Neural cell (in vitro differentiated cells): ENCODE results near the gene SERPINB5. TPM values are rescaled to one million over a fixed set of nuclear protein-coding genes. Genes with fewer than 3 reads are reported as not detected.

Experiments used
- H2AFZ ChIP-seq: fragments of 200-600, 300-800 bp; sonication (generic), shearing (Covaris generic); 2 replicates; pipeline ENCODE4 v1.6.0; 2014; ENCODE audit warnings: low read depth, mild to moderate bottlenecking, antibody characterized with exemption, low read length, moderate library complexity
- H3F3A ChIP-seq: fragments of 200-600 bp; shearing (Covaris generic); 2 replicates; pipeline ENCODE4 v1.6.1; 2016; ENCODE audit warnings: mild to moderate bottlenecking, moderate library complexity, mixed read lengths, antibody characterized with exemption, low read length; ENCODE audit not compliant: insufficient read depth, poor library complexity, severe bottlenecking
- H3K27ac ChIP-seq: fragments of 200-600, 300-800 bp; sonication (generic), shearing (Covaris generic); 2 replicates; pipeline ENCODE4 v1.5.1; 2014; ENCODE audit warnings: mild to moderate bottlenecking, low read length, moderate library complexity
- H3K27me3 ChIP-seq: fragments of 300-800, 200-600 bp; sonication (generic), shearing (Covaris generic); 2 replicates; pipeline ENCODE4 v1.6.0; 2014; ENCODE audit warnings: mild to moderate bottlenecking, low read depth, low read length, moderate library complexity; ENCODE audit not compliant: insufficient read depth
- H3K36me3 ChIP-seq: fragments of 300-800, 200-600 bp; sonication (generic), shearing (Covaris generic); 2 replicates; pipeline ENCODE4 v1.5.1; 2014; ENCODE audit warnings: mild to moderate bottlenecking, antibody characterized with exemption, low read length, moderate library complexity; ENCODE audit not compliant: insufficient read depth
- H3K4me2 ChIP-seq: fragments of 300-800, 200-600 bp; sonication (generic), shearing (Covaris generic); 2 replicates; pipeline ENCODE4 v1.6.0; 2014; ENCODE audit warnings: mild to moderate bottlenecking, low read length
- H3K4me3 ChIP-seq: fragments of 300-800, 200-600 bp; sonication (generic), shearing (Covaris generic); 2 replicates; pipeline ENCODE4 v1.5.1; 2014; ENCODE audit warnings: mild to moderate bottlenecking, low read length, moderate library complexity
- H3K79me2 ChIP-seq: fragments of 200-600 bp; shearing (Covaris generic); replicated peaks from 2 replicates; pipeline ENCODE4 v1.6.0; 2014; ENCODE audit warnings: mild to moderate bottlenecking, low read length, moderate library complexity; ENCODE audit not compliant: insufficient read depth
- H3K9ac ChIP-seq: fragments of 300-800, 200-600 bp; sonication (generic), shearing (Covaris generic); 2 replicates; pipeline ENCODE4 v1.6.1; 2016; ENCODE audit warnings: mild to moderate bottlenecking, low read length, mixed read lengths
- H3K9me2 ChIP-seq: fragments of 200-600 bp; shearing (Covaris generic); 2 replicates; pipeline ENCODE4 v1.6.1; 2016; ENCODE audit warnings: mild to moderate bottlenecking, low read length, mixed read lengths; ENCODE audit not compliant: insufficient read depth
- H3K9me3 ChIP-seq: fragments of 200-600, 300-800 bp; sonication (generic), shearing (Covaris generic); 2 replicates; pipeline ENCODE4 v1.6.1; 2016; ENCODE audit warnings: mild to moderate bottlenecking, mixed run types, low read length, moderate library complexity, mixed read lengths
- H4K20me1 ChIP-seq: fragments of 200-600 bp; shearing (Covaris generic); 2 replicates; pipeline ENCODE4 v1.6.1; 2016; ENCODE audit warnings: mild to moderate bottlenecking, mixed run types; ENCODE audit not compliant: insufficient read depth
- EP300 ChIP-seq: fragments of 450-650 bp; conservative IDR thresholded peaks from 2 replicates; pipeline ENCODE4 v1.6.1; 2014; ENCODE audit warnings: antibody characterized with exemption, mild to moderate bottlenecking, moderate library complexity; ENCODE audit not compliant: poor library complexity, severe bottlenecking
- EZH2 ChIP-seq: fragments of 200-600, 300-800 bp; shearing (Covaris generic), sonication (generic); IDR thresholded peaks from 2 replicates; pipeline ENCODE4 v1.6.1; 2014; ENCODE audit warnings: antibody characterized with exemption, low read length, borderline replicate concordance, mild to moderate bottlenecking; ENCODE audit not compliant: insufficient read depth, poor library complexity, severe bottlenecking
- MXI1 ChIP-seq: fragments of 450-650 bp; conservative IDR thresholded peaks from 2 replicates; pipeline ENCODE4 v1.6.1; 2014; ENCODE audit warnings: antibody characterized with exemption, mild to moderate bottlenecking; ENCODE audit not compliant: poor library complexity, severe bottlenecking
- POLR2AphosphoS5 ChIP-seq: IDR thresholded peaks from 2 replicates; pipeline ENCODE4 v1.6.1; 2012
- RAD21 ChIP-seq: fragments of 450-650 bp; conservative IDR thresholded peaks from 2 replicates; pipeline ENCODE4 v1.6.1; 2014; ENCODE audit warnings: antibody characterized with exemption, mild to moderate bottlenecking, moderate library complexity
- REST ChIP-seq: IDR thresholded peaks from 2 replicates; pipeline ENCODE4 v1.6.1; 2012; ENCODE audit warnings: borderline replicate concordance
- SMC3 ChIP-seq: fragments of 450-650 bp; conservative IDR thresholded peaks from 2 replicates; pipeline ENCODE4 v1.6.1; 2014; ENCODE audit warnings: antibody characterized with exemption, mild to moderate bottlenecking, moderate library complexity; ENCODE audit not compliant: poor library complexity
- TAF1 ChIP-seq: IDR thresholded peaks from 2 replicates; pipeline ENCODE4 v1.6.1; 2012; ENCODE audit warnings: low read depth
- polyA plus RNA-seq: library from polyadenylated mRNA; depleted of rRNA; stranded (reverse); fragments of >200 nt; gene quantifications from 2 replicates; pipeline ENCODE4 v1.2.3, GENCODE V29; 2014
- TF ChIP-seq, protein P1 (sequence below): fragments of 450-650 bp; IDR thresholded peaks from 2 replicates; pipeline ENCODE4 v1.5.1; 2014; ENCODE audit warnings: antibody characterized with exemption, mild to moderate bottlenecking, moderate library complexity; ENCODE audit not compliant: poor library complexity, severe bottlenecking

The SERPINB5 gene
- polyA plus RNA-seq, 1 donor from 2014 or later, result not detected

DNA sequence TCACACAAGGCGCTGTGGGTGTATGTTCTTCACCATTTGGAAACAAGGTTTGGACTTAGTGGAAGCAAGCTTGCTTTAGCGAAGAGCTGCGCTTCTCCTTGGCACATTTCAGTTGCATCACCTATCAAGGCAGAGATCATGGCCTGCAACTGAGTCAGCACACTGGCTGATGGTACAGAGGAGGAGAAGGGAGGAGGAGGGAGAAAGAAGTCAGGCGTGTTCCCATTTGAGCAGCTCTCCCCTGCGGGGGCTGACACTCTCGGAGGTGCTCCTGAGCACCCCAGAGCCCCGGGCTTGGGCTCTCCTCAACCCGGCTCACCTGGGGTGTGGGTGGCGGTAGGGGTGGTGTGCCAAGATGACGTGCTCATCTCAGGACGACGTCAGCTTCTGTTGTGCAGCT lies 6.0 kb upstream of the SERPINB5 start:
- no peaks in the 10 kb centered on the region for H3K36me3 ChIP-seq

GRCh38 chr18:63472380-63472779 lies 4.4 kb upstream of the SERPINB5 start:
- no peaks in the 10 kb centered on the region for H3F3A ChIP-seq
- no peaks in the 10 kb centered on the region for H3K36me3 ChIP-seq
- H2AFZ ChIP-seq, result no peak overlapping the region
- no peaks in the 10 kb centered on the region for H3K9me2 ChIP-seq
- no peaks in the 10 kb centered on the region for H3K27me3 ChIP-seq
- no peaks in the 10 kb centered on the region for H4K20me1 ChIP-seq
- no peaks in the 10 kb centered on the region for H3K9me3 ChIP-seq
- no peak overlapping the region for H3K4me2 ChIP-seq
- no peak overlapping the region for H3K9ac ChIP-seq
- no peak overlapping the region for H3K4me3 ChIP-seq
- no peaks in the 10 kb centered on the region for H3K79me2 ChIP-seq
- H3K27ac ChIP-seq, result no peak overlapping the region
- TF ChIP-seq TAF1 (no peak), REST (no peak), RAD21 (no peak), POLR2AphosphoS5 (no peak), EP300 (no peak), MXI1 (no peak), SMC3 (no peak)
- TF ChIP-seq, protein P1, sequence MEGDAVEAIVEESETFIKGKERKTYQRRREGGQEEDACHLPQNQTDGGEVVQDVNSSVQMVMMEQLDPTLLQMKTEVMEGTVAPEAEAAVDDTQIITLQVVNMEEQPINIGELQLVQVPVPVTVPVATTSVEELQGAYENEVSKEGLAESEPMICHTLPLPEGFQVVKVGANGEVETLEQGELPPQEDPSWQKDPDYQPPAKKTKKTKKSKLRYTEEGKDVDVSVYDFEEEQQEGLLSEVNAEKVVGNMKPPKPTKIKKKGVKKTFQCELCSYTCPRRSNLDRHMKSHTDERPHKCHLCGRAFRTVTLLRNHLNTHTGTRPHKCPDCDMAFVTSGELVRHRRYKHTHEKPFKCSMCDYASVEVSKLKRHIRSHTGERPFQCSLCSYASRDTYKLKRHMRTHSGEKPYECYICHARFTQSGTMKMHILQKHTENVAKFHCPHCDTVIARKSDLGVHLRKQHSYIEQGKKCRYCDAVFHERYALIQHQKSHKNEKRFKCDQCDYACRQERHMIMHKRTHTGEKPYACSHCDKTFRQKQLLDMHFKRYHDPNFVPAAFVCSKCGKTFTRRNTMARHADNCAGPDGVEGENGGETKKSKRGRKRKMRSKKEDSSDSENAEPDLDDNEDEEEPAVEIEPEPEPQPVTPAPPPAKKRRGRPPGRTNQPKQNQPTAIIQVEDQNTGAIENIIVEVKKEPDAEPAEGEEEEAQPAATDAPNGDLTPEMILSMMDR, result no peak

More for the DNA sequence above, 6.0 kb upstream of the SERPINB5 start:
- no peak overlapping the region for H2AFZ ChIP-seq
- no peaks in the 10 kb centered on the region for H3K9me3 ChIP-seq
- no peaks in the 10 kb centered on the region for H3K9me2 ChIP-seq
- no peak overlapping the region for H3K4me3 ChIP-seq
- no peak overlapping the region for H3K9ac ChIP-seq
- H3K4me2 ChIP-seq, result no peak overlapping the region
- H3K27ac ChIP-seq, result no peak overlapping the region
- no peaks in the 10 kb centered on the region for H4K20me1 ChIP-seq
- TF ChIP-seq SMC3 (no peak), EP300 (no peak), REST (no peak), POLR2AphosphoS5 (no peak), TAF1 (no peak), RAD21 (no peak), MXI1 (no peak), EZH2 (no peak)
- TF ChIP-seq, protein P1, result no peak
- no peaks in the 10 kb centered on the region for H3K79me2 ChIP-seq
- no peaks in the 10 kb centered on the region for H3K27me3 ChIP-seq
- H3F3A ChIP-seq, result no peaks in the 10 kb centered on the region
